Epithelial cell of proximal tubule (primary cell): Measurements from ENCODE around the gene GYG1. TPM values are rescaled to one million over a fixed set of nuclear protein-coding genes. Genes with fewer than 3 reads are reported as not detected.

Experiments used
- DNase-seq: peaks from one replicate; pipeline ENCODE4 v3.0.0-alpha.2; 2011; ENCODE audit warnings: low read depth
- H3K4me3 ChIP-seq: 2 replicates; pipeline ENCODE4 v1.5.1; 2011; ENCODE audit warnings: low read depth, mild to moderate bottlenecking, low read length
- CTCF ChIP-seq: conservative IDR thresholded peaks from 2 replicates; pipeline ENCODE4 v1.5.1; 2012; ENCODE audit warnings: low read depth, mild to moderate bottlenecking, low read length
- total RNA-seq: library from RNA; depleted of rRNA; stranded (reverse); fragments of >200 nt; gene quantifications from 2 replicates; pipeline ENCODE4 v1.2.3, GENCODE V29; 2015

The GYG1 gene
- total RNA-seq, 1 donor from 2014 or later, result 18.0 TPM

DNA sequence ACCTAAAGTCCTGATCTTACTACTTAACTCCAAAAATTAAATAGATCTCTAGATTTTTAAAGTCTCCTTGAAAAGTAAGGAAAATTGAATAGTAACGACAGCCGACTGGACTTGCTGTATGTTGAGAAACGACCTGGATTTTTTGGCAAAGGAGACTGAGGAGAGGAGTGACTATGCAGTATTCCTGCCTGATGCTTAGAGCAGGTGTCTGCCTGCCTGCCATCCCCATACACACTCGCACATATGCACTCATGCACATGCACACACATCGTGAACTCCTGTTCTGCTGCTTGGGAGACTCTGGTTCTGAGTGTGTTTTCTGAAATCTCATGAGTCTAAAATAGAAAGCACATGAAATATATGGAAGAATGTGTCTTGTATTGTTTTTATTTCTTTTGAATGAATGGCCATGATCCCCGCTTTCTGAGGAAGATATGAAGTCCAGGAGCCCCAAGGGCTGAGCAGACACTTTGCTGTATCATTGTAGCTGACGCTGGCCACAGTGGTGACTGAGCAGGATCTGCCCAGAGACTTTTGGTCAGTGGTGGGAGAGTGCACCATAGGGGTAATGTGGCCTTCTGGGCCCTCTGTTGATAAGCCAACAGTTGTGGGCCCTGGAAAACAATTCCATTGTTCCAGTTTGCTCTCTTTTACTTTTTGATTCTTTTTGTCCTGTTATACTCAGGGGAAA lies 16.4 kb downstream of the GYG1 start:
- TF ChIP-seq CTCF, result no peak
- DNase-seq, result no peak
- H3K4me3 ChIP-seq, result no peak overlapping the region

DNA sequence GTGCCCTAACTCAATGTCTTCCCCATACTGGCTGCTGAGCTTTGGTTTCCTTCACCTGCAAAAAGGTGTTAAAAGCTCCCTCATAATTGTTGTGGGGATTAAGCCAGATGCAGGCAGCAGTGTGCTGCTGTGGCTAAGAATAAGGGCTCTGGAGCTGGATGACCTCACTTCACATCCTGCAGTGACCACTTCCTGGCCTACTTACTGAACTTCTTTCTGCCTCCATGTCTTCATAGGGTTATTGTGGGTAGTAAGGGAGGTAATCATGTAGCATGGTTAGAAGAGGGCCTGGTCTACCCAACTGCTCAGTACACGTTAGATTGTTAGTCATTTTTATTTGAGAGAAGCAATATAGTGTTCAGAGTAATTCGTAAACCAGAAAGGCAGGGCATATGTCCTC lies 18.4 kb downstream of the GYG1 start:
- no peak overlapping the region for H3K4me3 ChIP-seq
- no peak for TF ChIP-seq CTCF
- DNase-seq, result no peak

DNA sequence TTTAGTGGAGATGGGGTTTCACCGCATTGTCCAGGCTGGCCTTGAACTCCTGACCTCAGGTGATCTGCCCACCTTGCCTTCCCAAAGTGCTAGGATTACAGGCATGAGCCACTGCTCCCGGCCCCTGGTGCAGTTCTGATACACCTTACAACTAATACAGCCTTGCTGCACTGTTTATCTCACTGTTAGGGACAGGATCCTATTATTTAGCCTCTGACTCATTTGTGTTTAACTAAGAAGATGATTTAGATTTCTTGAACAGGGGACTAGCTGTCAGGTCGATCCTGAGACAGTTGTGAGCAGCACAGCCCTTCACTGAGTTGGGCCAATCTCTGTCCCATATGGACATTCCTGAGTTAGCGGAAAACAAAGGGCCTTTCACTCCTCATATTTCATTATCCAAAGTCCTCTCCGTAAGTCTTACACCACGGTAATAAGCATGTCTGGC lies 19.2 kb downstream of the GYG1 start:
- no peak for TF ChIP-seq CTCF
- no peak for DNase-seq
- H3K4me3 ChIP-seq, result no peak overlapping the region

DNA sequence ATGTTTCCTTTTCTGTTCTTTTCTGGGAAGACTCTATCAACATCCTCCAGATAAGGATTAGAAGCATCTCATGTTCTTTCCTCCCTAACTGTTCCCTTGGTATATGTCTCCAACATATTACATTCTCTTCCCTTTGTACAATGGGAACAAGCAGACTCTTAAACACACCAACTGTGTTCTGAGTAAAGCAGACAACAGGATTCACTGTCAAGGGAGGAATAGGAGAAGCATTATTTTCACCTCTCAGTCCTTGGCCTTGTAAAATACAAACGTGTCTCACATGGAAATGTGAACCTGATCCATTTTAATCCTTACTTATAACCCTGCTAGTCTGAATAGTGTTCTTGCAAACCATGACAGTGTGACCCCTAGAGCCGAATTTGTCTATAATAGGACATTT lies 19.6 kb downstream of the GYG1 start:
- H3K4me3 ChIP-seq, result no peak overlapping the region
- DNase-seq, result no peak
- TF ChIP-seq CTCF, result no peak

DNA sequence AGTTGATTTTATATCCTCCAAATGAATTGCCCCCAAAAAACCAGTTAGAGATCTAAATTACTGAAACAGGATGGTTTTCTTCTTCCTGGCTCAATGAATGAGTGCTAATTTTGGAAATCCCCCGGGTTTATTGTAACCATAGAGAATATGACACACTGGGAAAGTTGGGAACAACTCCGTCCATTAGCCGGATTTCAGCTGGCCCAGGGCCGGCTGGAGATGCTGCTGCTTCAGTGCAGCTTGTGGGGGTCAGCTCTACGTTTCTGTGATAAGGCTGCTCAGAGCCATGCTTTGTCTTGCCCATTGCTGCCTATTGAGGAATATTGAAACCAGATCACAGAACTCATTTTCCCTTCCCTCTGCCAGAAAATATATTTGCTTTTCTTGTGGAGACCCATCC lies 20.3 kb downstream of the GYG1 start:
- TF ChIP-seq CTCF, result no peak
- DNase-seq, result no peak
- H3K4me3 ChIP-seq, result no peak overlapping the region

- no peak for TF ChIP-seq CTCF
- no peak for DNase-seq
- H3K4me3 ChIP-seq, result no peak overlapping the region
Measured at GRCh38 chr3:149013726-149014125, 22.4 kb downstream of the GYG1 start.

DNA sequence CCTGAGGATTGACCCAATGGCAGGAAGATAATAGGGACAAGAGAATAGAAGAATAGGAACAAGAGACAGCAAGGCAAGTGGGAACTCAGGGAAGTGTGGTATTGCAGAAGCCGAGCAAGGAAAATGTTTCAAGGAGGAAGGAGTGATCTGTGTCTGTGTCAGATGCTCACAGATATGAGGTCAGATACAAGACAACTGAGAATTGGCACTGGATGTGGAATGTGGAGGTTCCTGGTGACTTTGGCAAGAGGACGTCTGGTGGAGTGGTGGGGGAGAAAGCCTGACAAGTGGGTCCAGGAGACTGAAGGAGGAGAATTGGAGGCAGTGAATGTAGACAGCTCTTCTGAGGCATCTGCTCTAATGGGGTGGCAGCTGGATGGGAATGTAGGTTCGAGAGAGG lies 24.1 kb downstream of the GYG1 start:
- no peak overlapping the region for H3K4me3 ChIP-seq
- TF ChIP-seq CTCF, result no peak
- no peak for DNase-seq
